ENCODE measurements around the gene FRMD3.

DNA sequence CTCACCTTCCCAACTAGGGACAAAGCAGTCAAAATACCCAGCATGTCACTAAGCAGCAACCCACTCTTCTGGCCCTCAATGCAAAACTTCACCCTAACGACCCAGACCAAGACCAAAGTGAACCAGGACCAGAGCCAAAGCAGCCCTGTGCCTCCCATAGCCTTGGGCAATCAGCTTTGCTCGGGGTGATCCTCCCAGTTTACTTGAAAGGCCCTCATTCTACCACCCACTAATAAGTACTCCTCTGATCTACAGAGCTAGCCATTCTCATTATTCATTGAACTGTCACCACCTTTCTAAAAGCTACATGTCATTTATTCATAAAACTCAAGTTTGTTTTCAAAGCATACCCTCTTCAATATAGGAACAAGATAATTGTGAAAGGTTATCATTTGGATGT lies 221.0 kb downstream of the FRMD3 start:
- TF ChIP-seq POLR2AphosphoS5 (IDR thresholded peaks at IDR 0.05) (no peak), CTCF (IDR thresholded peaks at IDR 0.05) (no peak)
